ENCODE data around the gene P2RX6.
"Not testable (repeated sequence)": the region's sequence is repeated elsewhere in the genome, so short reads cannot be mapped to it uniquely, and the experiment has no call there.

Gene P2RX6

DNA sequence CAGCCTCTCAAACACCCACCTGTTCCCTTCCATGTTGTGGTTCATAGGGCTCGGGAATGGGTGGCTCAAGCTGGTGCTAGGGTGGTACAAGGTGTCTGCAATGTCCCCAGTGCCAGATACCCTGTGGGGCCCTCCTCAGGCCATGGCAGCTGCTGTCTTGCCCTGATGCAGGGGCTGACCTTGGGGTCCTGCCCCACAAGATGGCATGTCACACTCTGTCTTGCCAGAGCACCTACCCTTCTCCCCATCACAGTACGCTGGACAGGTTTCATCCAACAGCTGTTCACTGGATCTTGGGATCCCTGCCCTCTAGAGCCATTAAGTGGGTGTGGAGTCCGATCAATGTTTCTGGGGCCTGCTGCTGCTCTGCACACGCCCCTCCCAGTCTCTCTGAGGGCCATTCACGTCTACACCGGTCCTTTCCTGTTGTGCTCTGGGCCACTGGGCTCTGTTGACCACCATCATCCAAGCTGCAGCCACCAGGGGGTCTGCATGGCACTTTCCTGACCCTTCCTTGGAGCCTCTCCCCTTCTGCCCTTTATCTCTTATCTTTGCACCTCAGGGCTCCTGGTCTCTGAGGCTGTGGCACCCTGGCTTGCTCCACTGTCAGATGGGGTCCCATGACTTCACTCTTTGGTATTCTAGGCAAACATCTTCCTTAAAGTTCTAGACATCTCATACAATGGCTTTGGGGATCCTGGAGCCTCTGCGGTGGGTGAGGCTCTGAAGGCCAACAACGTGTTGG lies 37.9 kb downstream of the P2RX6 start:
- DNase-seq (ENCODE audit: low read depth), result no peak

DNA sequence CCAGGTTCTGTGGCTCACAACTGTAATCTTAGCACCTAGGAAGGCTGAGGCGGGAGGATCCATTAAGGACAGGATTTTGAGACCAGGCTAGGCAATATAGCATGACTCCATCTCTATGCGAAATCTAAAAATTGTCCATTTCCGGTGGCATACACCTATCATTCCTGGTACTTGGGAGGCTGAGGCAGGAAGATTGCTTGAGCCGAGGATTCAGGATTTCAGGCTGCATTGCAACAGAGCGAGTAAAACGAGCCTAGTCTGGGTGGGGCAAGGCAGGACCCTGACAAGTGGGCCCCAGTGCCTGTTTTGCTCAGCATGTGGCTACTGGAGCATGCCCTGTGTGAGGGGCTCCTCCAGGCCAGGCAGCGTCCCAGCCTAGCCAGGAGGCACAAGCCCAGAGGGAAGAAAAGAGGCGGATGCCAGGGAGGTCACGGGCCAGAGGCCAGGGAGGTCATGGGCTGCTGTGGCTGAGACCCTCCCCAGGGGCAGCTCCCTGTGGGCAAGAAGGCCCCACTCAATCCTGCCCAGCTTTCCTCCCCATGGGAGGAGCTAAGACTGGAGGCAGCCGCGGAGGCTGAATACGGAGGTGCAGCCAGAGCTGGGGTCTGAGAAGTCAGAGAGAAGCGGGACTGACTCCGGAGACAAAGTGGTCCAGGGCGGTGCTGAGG lies 39.2 kb downstream of the P2RX6 start:
- no peak for DNase-seq (ENCODE audit: low read depth)

DNA sequence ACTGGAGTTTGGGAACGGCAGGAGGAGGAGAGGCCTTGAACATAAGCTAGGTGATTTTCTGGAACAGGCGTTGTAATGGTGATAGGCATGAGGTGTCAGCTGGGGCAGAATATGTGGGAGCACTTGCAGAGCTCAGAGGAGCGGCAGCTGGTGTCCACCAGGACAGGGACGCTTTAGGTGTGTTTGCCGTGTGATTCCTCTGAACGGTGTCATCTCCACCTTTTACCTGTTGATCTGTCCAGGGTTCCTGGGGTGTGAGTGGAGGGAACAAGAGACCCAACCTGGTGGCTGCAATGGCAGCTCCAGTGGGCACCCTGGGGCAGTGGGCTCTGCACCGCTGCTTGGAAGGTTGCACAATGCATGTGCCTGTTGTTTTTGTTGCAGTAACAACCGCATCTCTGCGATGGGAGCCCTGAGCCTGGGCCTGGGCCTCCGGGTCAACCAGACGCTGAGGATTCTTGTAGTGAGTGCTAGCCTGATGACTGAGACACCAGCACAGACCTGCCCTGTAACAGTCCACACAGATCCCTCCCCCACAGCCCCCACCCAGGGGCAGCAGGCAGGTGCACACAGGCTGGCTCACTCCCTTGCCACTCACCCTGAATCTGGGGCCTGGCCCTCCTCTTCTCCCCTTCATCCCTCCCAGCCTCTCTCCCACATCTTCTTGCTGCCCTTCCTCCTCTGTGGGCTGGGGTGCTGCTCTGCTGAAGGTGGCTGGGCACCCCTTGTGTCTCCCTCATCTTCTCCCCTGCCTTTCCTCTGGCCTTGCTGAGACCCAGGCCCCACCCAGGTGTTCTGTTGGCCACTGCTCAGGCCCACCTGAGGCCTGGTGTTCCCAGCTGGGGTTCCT lies 40.0 kb downstream of the P2RX6 start:
- no peak for DNase-seq (ENCODE audit: low read depth)

DNA sequence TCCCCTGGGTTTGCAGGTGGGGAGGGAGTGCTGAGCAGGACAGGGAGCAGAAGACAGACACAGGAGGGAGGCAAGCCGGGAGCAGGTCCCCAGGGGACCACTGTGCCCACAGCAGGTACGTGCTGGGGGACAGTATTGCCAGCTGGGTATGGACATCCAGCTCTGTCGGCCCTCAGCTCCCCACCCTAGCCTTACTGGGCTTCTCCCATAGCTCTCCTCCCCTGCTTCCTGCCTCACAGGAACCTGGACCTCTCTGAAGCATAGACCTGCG lies 40.5 kb downstream of the P2RX6 start:
- DNase-seq (ENCODE audit: low read depth), result no peak

DNA sequence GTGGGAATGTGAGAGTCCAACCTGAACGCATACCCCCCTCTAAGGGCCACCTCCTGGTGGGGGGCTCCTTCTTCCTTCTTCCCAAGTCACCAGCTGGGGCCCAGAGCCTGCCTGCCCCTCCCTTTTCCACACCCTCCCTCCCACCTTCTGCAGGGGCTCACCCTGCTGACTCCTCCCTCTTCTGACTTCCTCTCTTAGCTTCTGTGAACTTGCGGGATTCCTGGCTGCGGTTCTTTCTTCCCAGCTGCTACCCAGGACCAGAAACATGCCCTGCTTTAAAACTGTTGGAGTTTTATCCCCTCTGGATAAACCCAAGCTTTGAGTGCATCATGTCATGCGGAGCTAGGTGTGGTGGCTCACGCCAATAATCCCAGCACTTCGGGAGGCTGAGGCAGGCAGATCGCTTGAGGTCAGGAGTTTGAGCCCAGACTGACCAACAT lies 40.9 kb downstream of the P2RX6 start:
- DNase-seq (ENCODE audit: low read depth), result no peak

DNA sequence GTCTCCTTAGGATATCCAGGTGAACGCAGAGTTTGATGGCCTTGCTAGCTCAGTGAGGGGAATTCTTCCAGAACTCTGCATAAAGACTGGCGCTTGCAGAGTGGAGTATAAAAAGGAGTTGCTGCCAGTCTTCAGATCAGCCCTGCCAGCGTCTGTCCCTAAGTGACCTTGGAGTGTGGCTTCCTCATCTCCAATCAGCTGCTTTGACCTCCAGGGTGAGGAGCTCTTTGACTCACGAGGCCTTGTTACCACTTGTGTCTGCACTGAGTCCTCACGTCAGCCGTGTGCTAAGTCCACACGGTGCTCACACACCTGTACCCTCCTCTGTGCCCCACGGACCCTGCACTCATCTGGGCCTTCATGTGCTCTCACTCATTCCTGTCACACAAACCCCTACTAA lies 45.4 kb downstream of the P2RX6 start:
- not testable (repeated sequence) for DNase-seq (ENCODE audit: low read depth)

DNA sequence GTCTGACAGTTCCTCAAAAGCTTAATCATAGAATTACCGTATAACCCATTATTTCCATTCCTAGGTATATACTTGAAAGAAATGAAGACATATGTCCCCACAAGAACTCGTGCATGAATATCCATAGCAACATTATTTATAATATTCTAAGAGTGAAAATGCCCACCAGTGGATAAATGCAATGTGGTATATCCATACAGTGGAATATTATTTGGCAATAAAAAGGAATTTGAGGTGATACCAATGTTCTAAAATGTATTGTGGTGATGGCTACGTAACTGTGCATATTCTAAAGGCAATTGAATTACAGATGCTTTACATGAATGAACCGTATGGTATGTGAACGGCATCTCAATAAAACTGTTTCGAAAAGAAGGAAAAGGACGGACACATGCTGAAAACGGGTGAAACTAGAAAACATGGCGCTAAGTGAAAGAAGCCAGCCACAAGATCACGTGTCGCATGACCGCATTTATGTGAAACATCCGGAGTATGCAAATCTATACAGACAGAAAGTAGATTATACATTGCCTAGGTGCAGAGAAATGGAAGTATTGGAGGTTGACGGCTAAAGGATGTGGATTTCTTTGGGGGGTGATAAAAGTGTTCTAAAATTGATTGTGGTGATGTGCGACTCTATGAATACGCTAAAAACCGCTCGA lies 46.8 kb downstream of the P2RX6 start:
- DNase-seq (ENCODE audit: low read depth), result not testable (repeated sequence)

DNA sequence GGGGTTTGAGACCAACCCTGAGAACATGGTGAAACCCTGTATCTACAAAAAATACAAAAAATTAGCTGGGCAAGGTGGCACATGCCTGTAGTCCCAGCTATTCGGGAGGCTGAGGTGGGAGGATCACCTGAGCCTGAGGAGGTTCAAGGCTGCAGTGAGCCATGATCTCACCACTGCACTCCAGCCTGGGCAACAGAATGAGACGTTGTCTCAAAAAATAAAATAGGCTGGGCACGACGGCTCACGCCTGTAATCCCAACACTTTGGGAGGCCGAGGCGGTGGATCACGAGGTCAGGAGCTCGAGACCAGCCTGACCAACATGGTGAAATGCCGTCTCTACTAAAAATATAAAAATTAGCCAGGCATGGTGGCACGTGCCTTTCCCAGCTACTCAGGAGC lies 49.5 kb downstream of the P2RX6 start:
- DNase-seq (ENCODE audit: low read depth), result not testable (repeated sequence)

DNA sequence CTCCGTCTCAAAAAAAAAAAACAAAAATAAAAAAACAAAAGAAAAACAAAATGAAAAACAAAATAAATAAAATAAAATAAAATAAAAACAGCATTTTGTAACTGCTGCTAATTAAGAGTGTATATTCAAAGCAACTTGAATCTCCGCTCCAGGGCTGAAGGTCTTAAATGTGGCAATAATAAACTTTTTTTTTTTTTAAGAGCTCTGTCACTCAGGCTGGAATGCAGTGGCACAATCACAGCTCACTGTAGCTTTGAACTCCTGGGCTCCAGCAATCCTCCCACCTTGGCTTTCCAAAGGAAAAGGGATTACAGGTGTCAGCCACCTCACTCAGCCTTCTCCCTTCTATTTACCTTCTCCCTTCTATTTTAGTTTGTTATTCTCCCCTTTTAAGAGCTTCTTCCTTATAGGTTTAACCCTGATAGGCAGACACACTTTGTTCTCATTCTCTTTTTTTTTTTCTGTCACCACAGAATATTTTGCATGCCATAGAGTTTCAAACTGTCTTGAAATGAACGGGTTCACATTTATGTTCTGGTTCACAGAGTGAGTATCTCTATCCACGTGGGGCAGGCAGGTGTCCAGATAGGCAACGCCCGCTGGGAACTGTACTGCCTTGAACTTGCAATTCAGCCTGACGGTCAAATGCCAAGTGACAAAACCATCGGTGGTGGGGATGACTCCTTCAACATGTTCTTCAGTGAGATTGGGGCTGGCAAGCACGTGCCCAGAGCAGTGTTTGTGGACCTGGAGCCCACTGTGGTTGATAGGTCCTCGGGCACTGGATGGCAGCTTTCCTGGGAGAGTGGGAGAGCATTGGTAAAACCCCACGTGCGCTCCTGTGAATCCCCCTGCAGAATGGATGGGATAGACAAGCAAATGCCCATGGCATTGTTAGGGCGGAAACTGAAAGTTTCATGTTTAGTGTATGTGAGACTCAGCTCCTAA lies 50.2 kb downstream of the P2RX6 start:
- no peak for DNase-seq (ENCODE audit: low read depth)

DNA sequence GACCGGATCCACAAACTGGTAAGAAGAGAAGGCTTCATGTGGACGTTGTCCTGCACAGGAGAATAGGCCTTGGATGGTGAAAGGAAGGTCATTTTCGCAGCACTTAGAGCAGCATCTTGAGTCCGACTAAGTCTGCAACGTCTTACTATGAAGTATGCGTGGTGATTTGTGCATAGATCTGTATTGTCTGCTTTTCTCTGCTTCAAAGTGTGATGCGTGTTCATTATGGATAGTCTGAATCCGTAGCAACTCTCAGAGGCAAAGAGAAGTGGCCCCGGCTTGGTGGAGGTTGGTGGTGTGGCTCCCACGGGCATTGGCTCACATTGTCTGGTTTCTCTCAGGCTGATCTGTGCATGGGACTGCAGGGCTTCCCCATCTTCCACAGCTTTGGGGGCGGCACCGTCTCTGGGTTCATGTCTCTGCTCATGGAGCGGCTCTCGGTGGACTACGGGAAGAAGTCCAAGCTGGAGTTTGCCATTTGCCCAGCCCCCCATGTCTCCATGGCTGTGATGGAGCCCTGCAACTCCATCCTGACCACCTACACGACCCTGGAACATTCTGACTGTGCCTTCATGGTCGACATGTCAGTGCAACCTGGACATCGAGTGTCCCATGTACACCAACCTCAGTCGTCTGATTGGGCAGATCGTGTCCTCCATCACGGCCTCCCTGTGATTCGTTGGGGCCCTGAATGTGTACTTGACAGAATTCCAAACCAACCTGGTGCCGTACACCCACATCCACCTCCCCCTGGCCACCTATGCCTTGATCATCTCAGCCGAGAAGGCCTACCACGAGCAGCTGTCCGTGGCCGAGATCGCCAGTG lies 52.3 kb downstream of the P2RX6 start:
- no peak for DNase-seq (ENCODE audit: low read depth)

DNA sequence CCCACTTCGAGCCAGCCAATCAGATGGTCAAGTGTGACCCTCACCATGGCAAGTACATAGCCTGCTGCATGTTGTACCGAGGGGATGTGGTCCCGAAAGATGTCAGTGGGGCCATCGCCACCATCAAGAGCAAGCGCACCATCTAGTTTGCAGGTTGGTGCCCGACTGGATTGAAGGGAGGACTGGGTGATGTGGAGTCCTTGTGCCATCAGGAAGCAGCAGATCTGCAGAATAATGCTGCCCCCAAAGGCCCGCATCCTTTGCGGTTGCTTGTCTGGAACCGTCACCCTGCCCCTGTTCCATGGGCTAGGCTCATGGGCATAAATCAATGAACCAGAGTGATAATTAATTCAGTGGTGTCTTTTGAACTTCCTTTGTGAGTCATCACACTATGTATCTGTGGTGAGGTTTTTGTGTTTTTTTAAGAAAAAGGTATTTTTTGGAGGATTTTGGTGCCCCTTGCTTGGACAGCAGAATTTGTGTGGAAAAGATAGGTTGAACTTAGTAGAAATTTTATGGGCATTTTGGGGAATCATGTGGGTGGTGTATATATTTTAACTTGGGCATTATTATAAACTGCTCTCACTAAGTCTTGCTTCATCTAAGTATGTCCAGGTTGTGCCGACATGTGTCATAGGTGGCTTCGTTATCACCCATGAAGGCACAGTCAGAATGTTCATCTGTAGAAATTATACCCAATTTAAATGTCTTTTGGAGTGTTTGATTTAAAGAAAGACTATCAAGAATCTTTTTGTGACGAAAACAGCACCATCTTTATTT lies 53.1 kb downstream of the P2RX6 start:
- DNase-seq (ENCODE audit: low read depth), result no peak

DNA sequence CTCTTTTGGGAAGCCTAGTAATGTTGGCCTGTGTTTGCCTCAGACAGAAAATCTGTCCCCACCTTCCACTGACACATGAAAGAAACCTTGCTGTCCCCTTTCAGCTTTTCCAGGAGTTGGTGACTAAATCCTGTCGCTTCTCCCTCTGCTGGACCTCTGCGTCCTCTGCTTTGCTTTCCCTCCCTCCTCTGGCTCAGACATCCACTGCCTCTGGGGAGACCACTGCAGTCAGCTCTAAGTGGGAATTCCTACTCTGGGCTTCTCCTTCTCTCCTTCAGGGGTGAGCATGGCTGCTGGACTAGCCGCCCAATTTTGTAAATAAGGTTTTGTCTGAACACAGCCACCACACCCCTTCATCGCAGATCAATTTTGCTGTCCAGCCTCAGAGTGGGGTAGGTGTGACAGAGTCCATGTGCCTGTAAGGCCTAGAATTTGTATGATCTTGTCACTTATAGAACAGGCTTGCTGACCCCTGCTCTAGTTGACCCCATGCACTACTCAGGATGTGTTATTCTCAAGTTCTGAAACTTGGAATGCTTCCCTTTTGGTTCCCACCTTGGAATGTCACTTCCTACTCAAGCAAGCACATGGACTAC lies 53.8 kb downstream of the P2RX6 start:
- DNase-seq (ENCODE audit: low read depth), result no peak

DNA sequence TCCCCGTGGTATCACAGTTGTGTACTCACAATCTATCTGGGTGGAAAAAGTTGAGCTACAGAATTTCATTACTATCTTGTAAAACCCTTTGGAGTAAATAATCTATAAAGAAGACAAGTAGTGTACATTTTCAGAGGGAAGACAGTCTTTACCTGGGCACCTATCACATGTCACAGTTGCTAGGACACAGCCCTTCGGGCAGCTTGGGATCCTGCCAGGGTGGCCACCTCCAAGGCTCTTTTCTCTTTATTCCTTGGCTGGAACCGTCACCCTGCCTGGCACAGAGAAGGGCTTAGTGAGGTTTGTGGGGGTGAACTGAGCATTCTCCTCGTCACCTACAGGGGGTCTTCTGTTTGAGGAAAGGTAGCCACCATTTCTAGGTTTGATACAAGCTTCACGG lies 54.4 kb downstream of the P2RX6 start:
- no peak for DNase-seq (ENCODE audit: low read depth)

DNA sequence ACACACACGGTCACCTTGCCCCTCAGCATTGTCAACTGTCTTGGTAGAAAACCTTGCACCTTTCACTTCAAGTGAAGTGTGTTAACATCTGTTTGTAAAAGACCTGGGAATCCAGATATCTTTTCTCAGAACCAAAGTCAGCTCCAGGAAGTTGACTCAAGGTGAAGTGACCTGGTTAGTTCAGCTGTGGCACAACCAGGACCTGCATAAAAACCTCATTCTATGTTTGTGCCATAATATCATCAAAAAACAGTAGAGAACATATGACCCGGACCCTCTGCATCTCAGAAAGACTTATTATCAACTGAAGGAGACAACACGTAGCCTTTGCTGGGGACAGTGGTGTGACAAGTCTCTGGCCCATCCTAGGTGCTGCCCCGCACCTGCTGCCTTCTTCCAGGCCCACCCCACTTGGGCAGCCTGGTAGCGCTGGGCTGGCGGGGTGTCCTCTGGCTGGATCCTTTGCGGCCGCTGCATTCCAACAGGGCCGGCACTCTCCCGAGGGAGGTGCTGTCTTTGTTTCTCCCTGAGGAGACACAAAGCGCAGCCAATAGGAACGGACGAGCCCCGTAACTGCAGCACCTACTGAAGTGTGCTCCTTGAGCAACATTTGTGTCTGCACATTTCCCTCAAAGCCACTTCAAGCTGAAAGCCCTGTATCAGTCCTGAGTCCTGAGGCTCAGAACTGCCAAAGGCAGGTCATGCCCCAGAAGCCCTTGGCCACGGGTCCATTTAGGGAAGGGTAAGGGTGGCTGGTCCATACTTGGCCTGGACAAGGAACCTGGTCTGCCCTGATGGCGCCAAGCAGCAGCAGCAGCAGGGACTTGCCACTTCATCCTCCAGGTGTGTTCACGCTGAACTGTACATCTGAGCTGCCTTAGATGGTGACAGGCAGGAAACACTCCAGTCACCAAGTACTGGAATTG lies 56.0 kb downstream of the P2RX6 start:
- DNase-seq (ENCODE audit: low read depth), result no peak

DNA sequence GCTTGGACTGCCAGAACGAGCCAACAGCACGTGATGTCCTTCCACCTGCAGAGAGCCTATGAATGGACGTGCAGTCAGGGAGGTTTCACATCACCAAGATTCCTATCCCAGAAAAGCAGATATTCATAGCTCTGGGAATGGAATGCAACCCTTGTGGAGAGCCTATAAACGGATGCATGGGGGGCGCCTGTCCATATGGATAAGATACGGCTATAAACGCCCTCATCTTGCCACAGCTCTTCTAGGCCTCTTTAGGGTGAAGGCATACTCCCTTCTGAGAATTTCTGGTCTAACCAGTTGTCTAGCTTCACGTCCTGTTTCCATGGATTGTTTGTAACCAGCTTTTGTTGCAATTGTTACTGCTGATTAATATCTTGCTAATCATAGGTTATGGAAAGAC lies 56.8 kb downstream of the P2RX6 start:
- not testable (repeated sequence) for DNase-seq (ENCODE audit: low read depth)

DNA sequence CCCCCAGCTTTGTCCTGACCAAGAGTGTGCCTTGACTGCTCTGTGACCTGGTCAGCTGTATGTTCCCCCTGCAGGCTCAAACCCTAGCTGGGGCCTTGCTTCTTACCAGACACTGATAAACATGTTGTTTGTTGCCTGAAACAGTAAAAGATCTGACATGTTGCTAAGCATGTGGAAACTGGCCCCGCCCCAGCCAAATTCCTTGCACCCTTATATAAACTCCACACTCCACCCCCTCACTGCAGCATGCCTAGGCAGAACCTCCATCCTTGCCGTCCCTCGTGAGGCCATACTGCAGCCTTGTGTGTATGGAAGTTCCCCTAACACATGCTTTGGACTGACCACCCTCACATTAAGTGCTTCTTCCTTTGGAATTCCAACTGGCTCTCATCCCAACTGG lies 58.1 kb downstream of the P2RX6 start:
- DNase-seq (ENCODE audit: low read depth), result no peak

DNA sequence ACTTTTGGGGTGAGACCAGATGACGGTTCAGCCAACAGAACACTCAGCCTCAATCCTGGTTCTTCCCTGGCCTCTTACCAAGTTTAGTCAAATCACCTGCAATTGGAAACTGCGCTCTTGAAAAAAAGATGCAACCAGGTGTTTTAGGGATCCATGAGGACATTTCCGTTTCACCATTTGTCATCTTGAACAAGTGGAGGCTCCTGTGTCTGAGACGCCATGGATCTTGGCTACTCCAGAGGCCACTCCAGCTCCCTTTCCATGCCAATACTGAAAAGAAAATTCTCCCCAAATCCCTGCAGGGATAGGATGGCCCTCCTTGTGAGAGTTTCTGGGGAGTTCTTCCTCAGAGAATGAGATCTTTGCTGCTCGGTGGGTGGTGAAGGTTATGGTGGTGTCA lies 58.5 kb downstream of the P2RX6 start:
- no peak for DNase-seq (ENCODE audit: low read depth)

DNA sequence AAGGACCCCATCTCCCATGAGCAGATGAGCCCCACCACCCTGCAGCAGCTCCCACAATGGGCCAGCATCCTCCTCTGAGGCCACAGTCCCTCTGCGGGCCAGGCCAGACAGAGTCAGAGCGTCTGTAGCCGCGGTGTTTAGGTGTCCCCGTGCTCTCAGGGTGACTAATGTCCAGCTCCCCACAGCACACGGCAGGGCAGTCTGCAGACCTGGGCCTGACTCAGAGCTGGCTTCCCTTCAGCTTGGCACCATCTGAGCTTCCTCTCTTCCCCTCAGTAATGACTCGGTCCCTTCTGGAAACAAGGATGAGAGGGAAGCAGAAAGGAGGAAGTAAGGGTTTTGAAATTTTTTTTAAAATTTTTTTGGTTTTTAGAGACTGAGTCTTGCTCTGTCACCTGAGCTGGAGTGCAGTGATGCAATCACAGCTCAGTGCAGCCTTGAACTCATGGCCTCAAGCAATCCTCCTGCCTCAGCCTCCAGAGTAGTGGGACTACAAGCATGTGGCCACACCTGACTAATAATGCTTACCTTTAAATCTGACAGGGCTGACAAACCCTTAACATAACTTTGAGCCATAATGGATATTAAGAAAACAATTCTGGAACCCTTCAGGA lies 59.2 kb downstream of the P2RX6 start:
- DNase-seq (ENCODE audit: low read depth), result peak; percentile 95
